ENCODE results near the gene ZCWPW2.

The ZCWPW2 gene

DNA sequence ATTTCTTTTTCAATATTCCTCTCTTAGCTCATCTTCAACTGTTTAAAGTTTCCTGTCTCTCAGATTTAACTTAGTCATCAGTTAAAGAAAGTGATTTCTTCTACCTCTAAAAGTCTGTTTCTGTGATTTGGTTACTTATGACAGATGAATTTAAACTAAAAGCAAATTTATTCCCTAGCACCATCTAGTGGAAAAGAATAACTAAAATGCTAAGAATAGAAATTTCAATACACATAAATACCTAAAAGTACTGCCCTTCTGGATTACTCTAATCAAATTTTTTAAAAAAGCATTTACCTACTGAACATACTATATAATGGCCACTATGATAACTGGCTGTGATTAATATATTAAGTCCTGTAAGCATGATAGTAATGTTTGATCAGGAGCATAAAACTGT, 14.0 kb upstream of the ZCWPW2 start:
- peak; percentile 24 to 33 for DNase-seq (ENCODE audit: low read depth in 2 of 2)
- TF ChIP-seq, protein P1, sequence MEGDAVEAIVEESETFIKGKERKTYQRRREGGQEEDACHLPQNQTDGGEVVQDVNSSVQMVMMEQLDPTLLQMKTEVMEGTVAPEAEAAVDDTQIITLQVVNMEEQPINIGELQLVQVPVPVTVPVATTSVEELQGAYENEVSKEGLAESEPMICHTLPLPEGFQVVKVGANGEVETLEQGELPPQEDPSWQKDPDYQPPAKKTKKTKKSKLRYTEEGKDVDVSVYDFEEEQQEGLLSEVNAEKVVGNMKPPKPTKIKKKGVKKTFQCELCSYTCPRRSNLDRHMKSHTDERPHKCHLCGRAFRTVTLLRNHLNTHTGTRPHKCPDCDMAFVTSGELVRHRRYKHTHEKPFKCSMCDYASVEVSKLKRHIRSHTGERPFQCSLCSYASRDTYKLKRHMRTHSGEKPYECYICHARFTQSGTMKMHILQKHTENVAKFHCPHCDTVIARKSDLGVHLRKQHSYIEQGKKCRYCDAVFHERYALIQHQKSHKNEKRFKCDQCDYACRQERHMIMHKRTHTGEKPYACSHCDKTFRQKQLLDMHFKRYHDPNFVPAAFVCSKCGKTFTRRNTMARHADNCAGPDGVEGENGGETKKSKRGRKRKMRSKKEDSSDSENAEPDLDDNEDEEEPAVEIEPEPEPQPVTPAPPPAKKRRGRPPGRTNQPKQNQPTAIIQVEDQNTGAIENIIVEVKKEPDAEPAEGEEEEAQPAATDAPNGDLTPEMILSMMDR (IDR thresholded peaks at IDR 0.05; ENCODE audit: low read depth, low read length): no peak
- H3K4me3 ChIP-seq (replicated peaks in 1 of 2; ENCODE audit: low read depth in 2 of 2, low read length in 2 of 2): no peak overlapping the region

DNA sequence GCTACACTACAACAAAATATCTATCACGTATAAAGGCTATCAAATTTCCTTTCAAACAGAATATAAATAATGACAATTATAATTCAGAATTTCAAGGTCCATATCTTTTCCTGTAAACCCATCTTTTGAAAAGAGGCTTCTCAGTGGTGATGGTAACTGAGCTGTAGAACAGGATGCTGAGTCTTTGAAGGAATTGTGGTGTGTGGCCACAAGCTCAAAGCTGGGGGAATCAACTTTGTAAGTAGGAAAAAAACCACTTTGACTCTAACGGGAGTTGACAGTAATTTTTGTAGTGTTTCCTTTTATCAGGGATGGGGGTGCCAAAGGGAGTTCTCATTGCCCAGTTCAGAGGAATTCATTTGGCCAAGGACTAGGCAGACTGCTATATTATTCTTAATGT, 13.3 kb upstream of the ZCWPW2 start:
- no peak for DNase-seq (ENCODE audit: low read depth in 2 of 2)
- TF ChIP-seq, protein P1 (IDR thresholded peaks at IDR 0.05; ENCODE audit: low read depth, low read length): no peak
- no peak overlapping the region for H3K4me3 ChIP-seq (replicated peaks in 1 of 2; ENCODE audit: low read depth in 2 of 2, low read length in 2 of 2)

DNA sequence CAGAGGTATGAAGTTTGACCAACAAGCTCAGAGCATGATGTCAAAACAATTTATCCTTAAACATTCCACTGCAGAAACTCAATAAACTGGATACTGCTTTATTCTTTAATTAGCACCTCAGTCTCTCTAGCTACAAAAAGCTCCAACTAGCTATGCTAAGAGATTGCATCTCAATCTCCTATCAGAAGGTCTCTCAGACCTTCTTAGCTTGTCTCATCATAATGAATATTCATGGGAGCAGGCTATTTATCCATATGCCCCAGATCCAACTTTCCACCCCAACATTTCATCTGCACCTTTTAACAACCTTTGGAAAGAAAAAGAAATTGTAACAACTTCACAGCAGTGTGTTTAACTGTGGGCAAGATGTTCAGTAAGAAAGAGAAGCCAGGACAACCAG, 11.3 kb upstream of the ZCWPW2 start:
- H3K4me3 ChIP-seq (replicated peaks in 1 of 2; ENCODE audit: low read depth in 2 of 2, low read length in 2 of 2): no peak overlapping the region
- TF ChIP-seq, protein P1 (IDR thresholded peaks at IDR 0.05; ENCODE audit: low read depth, low read length): no peak
- DNase-seq (ENCODE audit: low read depth in 2 of 2): no peak

DNA sequence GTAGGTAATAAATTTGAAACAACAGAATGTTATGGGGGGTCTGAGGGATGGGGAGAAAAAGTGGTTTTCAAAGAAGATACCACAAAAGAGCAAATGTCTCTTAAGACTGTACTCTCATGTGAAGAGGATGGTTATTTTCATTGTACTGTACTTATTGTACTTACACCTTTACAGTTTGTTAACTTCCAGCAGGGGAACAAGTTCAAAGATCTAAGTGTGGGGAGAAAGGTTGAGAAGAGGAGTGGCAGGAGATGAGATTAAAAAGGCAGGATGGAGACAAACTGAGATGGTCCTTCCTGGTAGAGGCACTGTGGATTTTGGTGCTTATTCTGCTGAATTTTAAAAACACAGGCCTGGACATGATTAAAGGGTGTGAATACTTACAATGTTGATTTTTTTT, 5.4 kb upstream of the ZCWPW2 start:
- DNase-seq (ENCODE audit: low read depth in 2 of 2): no peak
- no peak overlapping the region for H3K4me3 ChIP-seq (replicated peaks in 1 of 2; ENCODE audit: low read depth in 2 of 2, low read length in 2 of 2)
- TF ChIP-seq, protein P1 (IDR thresholded peaks at IDR 0.05; ENCODE audit: low read depth, low read length): no peak

DNA sequence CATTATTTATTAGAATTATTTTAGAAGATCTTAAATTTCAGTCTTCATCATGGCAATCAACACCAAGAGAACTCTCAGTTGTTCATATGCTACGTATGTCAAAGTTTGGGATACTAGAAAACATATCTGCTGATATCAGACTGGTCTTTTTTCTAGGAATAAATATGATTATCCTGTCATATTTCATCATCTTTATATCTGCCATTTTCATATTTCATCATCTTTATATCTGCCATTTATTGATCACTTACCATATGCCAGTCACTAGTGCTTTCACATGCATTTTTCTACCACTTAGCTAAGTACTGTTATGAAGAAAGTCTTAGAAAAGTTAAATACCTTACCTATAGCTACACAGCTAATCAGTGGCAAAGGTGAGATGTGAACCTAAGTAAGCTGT, 2.8 kb upstream of the ZCWPW2 start:
- peak overlapping the region in 1 of 2 donors; percentile 85 for H3K4me3 ChIP-seq (replicated peaks in 1 of 2; ENCODE audit: low read depth in 2 of 2, low read length in 2 of 2)
- TF ChIP-seq, protein P1 (IDR thresholded peaks at IDR 0.05; ENCODE audit: low read depth, low read length): no peak
- no peak for DNase-seq (ENCODE audit: low read depth in 2 of 2)

DNA sequence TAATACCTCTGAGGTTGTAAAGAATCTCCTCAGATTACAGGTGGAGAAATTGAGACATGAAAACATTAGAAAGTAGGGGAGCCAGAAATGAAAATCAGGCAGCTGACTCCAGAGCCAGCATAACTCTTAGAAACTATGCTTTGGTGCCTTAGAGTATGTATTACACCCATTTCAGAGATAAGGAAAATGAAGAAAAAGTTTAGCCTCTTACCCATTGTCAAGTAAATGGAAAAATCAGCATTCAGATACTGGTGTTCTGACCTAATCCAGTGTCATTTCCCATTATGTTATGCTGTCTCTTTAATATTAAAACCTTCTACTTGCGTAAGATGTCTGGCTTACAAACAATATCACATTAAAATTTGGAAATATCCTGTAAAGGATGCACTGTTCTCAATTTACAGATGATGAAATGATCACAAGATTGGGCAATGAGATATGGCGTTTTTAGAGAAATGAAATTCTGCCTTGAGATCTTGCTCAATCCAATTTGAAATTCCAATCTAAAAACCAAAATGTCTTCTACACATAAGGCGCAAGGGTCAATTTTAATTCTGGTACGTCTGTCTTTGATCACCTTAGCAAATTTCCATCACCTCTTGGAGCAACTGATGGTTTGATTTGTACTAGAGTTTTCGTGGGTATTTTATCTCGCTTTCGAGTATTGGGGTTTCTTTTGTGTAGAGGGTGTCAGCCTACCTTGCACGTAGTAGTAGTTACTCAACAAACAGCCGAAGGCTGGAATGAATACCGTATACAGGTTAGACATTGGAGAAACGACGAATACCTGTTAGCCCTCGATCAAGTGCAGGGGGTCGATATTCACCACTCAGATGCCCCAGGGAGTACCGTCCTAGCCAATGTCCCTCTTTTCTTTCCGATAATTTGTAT, 902 bp upstream of the ZCWPW2 start:
- TF ChIP-seq, protein P1 (IDR thresholded peaks at IDR 0.05; ENCODE audit: low read depth, low read length): no peak
- peak; percentile 78 to 90 for DNase-seq (ENCODE audit: low read depth in 2 of 2)
- peak overlapping the region; percentile 78 to 85 for H3K4me3 ChIP-seq (replicated peaks in 1 of 2; ENCODE audit: low read depth in 2 of 2, low read length in 2 of 2)

Data from cardiac fibroblast (primary cell).